ENCODE measurements around the gene BCAS1.

DNA sequence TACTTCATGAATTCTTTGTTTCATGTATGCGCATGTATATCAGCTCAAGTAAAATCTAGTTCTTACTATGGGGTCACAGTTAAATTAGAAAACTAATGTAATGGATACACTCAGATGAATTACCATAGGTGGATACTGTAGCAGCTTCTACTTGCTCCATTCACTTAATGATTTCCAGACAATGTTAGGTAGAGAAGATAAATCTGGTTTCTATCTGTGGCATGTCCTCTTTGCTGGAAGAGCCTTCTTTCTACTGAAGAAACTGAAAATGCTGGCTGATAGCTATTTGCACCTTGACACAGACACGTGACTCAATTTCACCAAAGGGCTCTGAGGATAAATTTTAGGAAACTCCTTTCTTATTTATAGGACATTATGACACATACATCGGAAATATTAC lies 49.5 kb downstream of the BCAS1 start:
- TF ChIP-seq, protein P1, sequence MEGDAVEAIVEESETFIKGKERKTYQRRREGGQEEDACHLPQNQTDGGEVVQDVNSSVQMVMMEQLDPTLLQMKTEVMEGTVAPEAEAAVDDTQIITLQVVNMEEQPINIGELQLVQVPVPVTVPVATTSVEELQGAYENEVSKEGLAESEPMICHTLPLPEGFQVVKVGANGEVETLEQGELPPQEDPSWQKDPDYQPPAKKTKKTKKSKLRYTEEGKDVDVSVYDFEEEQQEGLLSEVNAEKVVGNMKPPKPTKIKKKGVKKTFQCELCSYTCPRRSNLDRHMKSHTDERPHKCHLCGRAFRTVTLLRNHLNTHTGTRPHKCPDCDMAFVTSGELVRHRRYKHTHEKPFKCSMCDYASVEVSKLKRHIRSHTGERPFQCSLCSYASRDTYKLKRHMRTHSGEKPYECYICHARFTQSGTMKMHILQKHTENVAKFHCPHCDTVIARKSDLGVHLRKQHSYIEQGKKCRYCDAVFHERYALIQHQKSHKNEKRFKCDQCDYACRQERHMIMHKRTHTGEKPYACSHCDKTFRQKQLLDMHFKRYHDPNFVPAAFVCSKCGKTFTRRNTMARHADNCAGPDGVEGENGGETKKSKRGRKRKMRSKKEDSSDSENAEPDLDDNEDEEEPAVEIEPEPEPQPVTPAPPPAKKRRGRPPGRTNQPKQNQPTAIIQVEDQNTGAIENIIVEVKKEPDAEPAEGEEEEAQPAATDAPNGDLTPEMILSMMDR (IDR thresholded peaks at IDR 0.05), result no peak
- TF ChIP-seq POLR2A (IDR thresholded peaks at IDR 0.05) (no peak), EP300 (IDR thresholded peaks at IDR 0.05) (no peak), POLR2AphosphoS5 (IDR thresholded peaks at IDR 0.05) (no peak)
